Measurements from ENCODE around the gene TTC23.

- TF ChIP-seq CTCF (IDR thresholded peaks at IDR 0.05) (no peak), ZFX (IDR thresholded peaks at IDR 0.05; ENCODE audit: borderline replicate concordance) (no peak)
Observed at GRCh38 chr15:99118258-99118632, 131.1 kb downstream of the TTC23 start.
